ENCODE measurements around the gene FNDC3B. TPM values are rescaled to one million over a fixed set of nuclear protein-coding genes. Genes with fewer than 3 reads are reported as not detected.

The FNDC3B gene
- total and polyA plus RNA-seq, 9 of the 15 experiments (the other 6 are each of a cell fraction or from before 2014, with no cell fraction given) = 7.0 to 35.8 (median 16.2) TPM

- ATAC-seq (no peak), FAIRE-seq (no peak)
- no peak overlapping the region for H3K4me2 ChIP-seq (ENCODE audit: insufficient read depth, low read length)
Measured at GRCh38 chr3:172133838-172134237, 94.5 kb downstream of the FNDC3B start.

More at GRCh38 chr3:172133838-172134237, 94.5 kb downstream of the FNDC3B start:
- H3K27me3 ChIP-seq (ENCODE audit: control insufficient read depth in 2 of 2, insufficient read depth in 2 of 2, low read length in 2 of 2) = no peaks in the 10 kb centered on the region
- no peaks in the 10 kb centered on the region for H3K9me1 ChIP-seq (ENCODE audit: control insufficient read depth, insufficient read depth, low read length)
- in situ Hi-C loops (cut with MboI) = no loop called here
- peaks cover 16% of the 10 kb centered on the region; the same call in 2 of the 3 replicates for H3K36me3 ChIP-seq (ENCODE audit: control insufficient read depth, insufficient read depth, low read length)
- no peak overlapping the region for H3K27ac ChIP-seq (ENCODE audit: extremely low read depth, low read depth, low read length)
- H3K79me2 ChIP-seq (ENCODE audit: control insufficient read depth, insufficient read depth, low read length) = peaks cover 40% of the 10 kb centered on the region
- H3K4me1 ChIP-seq (replicated peaks in 1 of 2; ENCODE audit: control insufficient read depth in 2 of 2, insufficient read depth in 2 of 2, low read length in 2 of 2) = peaks cover 3 to 39% of the 10 kb centered on the region in 2 experiments; a peak in 4 of 5 replicates
- WGBS (ENCODE audit: insufficient coverage, low coverage, missing lambda C conversion rate) = 67% methylated on average over 3 of the region's 4 CpGs
- H3K9me3 ChIP-seq (replicated peaks; ENCODE audit: control insufficient read depth, insufficient read depth, low read depth, low read length) = 0 out of 2 replicates have a peak, but pooled peaks cover 2% of the 10 kb centered on the region
- H4K20me1 ChIP-seq (replicated peaks; ENCODE audit: control insufficient read depth, insufficient read depth, low read length) = no peaks in the 10 kb centered on the region
- H2AFZ ChIP-seq (ENCODE audit: low read depth, low read length) = no peak overlapping the region
- H3K9ac ChIP-seq (ENCODE audit: insufficient read depth in 1 of 2, low read depth in 2 of 2, low read length in 2 of 2) = no peak overlapping the region
- BruUV-seq (replicated peaks) = no TSS peak
- POLR2A ChIA-PET = interaction anchor here (1.0 to 1.6 kb wide), 2 partner anchors 13 to 15 kb away, joined by 3 to 6 read pairs; no protein-coding TSS in a partner anchor
- intact Hi-C loops (cut with micrococcal nuclease) = loop anchor here (5.0 kb wide), 1 partner anchor 97 kb away; the partner anchor contains the start of gene FNDC3B
- H3K4me3 ChIP-seq = no peak overlapping the region
- TF ChIP-seq, protein P1, sequence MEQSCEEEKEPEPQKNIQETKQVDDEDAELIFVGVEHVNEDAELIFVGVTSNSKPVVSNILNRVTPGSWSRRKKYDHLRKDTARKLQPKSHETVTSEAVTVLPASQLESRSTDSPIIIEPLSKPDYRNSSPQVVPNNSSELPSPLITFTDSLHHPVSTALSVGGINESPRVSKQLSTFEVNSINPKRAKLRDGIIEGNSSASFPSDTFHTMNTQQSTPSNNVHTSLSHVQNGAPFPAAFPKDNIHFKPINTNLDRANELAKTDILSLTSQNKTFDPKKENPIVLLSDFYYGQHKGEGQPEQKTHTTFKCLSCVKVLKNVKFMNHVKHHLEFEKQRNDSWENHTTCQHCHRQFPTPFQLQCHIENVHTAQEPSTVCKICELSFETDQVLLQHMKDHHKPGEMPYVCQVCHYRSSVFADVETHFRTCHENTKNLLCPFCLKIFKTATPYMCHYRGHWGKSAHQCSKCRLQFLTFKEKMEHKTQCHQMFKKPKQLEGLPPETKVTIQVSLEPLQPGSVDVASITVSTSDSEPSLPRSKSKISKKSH (CRISPR knock-in tag; IDR thresholded peaks at IDR 0.05) = no peak
- TF ChIP-seq, protein P2, sequence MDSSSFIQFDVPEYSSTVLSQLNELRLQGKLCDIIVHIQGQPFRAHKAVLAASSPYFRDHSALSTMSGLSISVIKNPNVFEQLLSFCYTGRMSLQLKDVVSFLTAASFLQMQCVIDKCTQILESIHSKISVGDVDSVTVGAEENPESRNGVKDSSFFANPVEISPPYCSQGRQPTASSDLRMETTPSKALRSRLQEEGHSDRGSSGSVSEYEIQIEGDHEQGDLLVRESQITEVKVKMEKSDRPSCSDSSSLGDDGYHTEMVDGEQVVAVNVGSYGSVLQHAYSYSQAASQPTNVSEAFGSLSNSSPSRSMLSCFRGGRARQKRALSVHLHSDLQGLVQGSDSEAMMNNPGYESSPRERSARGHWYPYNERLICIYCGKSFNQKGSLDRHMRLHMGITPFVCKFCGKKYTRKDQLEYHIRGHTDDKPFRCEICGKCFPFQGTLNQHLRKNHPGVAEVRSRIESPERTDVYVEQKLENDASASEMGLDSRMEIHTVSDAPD (CRISPR knock-in tag; IDR thresholded peaks at IDR 0.05) = no peak
- CTCF ChIA-PET (ENCODE audit: low intra/inter-chr PET ratio) = no interaction called here
- DNase-seq (ENCODE audit: extremely low read depth in 1 of 4, low spot score in 3 of 4) = no peak
